Superior temporal gyrus (tissue), 1 donor: ENCODE data around the gene ACCSL.

Experiments used
- DNase-seq: peaks from one replicate; pipeline ENCODE4 v3.0.0-alpha.2; 2016; ENCODE audit errors: extremely low spot score

The ACCSL gene

DNA sequence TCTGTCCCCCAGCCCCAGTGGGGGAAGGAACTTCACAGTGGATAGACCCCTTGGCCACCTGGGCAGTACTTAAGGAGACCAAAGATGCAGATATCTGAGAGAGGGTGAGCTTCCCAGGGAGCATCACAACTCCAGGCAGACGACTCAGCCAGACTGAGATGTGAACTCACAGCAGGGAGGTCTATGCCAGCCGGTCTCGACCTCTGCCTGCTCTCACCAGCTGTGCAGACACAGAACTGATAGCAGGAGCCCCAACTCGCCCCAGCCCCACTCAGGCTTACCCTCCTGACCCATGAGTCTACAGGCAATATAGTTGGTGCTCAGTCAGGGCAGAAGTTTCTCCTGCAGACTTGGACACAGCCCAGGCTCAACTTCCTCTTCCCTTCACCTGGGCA is 29.7 kb upstream of the ACCSL start:
- no peak for DNase-seq

DNA sequence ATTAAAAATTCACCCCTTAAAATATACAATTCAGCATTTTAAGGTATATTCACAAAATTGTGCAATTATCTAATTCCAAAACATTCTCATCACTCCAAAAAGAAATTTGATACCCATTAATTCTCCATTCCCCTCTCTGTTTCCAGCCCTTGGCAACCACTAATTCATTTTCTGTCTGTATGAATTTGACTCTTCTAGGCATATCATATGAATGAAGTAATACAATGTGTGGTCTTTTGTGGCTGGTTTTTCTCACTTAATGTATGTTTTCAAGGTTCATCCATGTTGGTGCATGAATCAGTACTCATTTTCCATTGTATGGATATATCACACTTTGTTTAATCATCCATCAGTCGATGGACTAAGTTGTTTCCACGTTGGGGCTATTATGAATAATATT is 29.0 kb upstream of the ACCSL start:
- no peak for DNase-seq

DNA sequence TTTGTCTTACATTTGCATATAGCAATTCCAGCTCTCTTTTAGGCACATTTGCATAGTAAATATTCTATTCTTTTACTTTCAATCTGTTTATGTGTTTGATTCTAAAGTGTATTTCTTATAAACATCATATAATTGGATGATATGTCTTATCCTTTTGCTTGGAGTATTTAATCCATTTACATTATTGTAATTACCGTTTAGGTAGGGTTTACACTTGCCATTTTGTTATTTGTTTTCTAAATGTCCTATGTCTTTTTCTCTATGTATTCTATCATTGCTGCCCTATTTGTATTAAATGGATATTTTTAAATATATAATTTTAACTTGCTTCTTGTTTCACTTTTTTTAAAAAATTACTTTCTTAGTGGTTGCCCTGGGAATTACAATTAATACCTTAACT is 22.8 kb upstream of the ACCSL start:
- DNase-seq, result no peak

DNA sequence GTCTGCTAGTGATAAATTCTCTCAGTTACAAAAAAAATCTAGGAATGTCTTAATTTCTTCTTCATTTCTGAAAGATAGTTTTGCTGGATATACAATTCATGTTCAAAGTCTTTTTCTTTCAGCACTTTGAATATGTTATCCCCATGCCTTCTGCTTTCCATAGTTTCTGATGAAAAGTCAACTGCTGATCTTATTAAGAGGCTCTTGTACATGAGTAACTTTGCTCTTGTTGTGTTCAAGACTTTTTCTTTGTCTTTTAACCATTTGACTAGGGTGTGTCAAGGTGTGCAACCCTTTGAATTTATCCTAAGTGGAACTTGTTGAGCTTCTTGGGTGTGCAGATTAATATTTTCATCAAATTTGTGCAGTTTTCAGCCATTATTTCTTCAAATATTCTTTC is 22.1 kb upstream of the ACCSL start:
- no peak for DNase-seq

DNA sequence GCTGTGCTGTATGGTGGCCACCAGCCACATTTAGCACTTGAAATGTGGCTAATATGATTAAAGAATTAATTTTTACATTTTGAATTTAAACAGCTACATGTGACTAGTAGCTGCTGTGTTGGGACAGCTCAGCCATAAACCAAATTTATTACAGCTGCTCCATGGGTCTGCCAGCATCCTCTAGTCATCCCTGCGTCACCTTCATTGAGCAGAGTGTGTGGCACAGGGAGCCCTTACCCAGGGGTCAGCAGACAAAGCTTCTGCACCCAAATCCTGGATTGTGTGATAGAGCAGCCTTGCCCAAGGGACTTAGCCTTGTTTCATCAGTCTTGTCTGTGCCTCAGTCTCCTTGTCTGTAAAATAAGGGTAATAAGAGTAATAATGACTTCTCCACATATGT is 19.4 kb upstream of the ACCSL start:
- no peak for DNase-seq

DNA sequence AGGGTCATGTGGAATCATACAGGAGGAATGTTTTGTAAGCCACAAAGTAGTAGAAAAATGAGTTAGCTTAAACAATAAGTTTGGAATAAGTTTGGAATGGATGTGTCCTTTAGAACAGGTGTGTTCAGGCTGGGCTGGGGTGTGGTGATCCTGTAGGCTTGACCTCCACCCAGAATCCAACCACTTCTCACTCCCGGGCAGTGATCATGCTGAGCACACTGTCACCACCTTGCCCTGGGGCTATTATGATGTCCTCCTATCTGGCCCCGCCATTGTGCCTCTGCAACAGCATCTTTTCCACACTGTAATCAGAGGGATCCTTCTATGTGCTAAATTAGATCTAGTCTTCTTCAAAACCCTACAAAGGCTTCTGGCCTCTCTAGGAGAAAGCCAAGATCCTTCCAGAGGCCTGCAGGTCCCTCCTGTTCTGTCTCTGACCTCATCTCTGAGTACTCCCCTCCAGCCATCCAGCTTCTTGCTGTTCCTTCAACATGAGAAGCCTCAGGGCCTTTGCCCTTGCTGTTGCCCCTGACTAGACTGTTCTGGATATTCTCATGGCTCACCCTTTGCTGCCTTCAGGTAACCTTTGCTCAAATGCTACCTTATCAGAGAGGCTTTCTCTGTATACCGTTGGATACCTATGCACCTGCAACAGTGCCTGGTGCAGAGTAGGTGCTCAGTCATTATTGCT is 18.8 kb upstream of the ACCSL start:
- DNase-seq, result no peak

DNA sequence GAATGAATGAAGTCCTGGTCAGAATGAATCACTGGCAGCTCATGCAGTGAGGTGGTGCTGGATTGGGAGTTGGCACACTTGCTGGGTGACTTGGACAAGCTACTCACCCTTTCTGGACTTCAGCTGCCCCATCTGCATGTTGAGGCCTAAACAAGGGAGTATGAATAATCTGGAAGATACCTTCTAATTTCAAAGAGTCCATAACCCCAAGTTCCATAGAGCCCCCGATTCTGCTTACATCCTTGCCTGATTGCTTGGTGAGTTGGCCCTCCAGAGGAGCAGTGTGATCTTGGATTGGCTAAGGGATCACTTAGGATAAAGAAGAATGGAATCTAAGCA is 18.3 kb upstream of the ACCSL start:
- DNase-seq, result no peak

DNA sequence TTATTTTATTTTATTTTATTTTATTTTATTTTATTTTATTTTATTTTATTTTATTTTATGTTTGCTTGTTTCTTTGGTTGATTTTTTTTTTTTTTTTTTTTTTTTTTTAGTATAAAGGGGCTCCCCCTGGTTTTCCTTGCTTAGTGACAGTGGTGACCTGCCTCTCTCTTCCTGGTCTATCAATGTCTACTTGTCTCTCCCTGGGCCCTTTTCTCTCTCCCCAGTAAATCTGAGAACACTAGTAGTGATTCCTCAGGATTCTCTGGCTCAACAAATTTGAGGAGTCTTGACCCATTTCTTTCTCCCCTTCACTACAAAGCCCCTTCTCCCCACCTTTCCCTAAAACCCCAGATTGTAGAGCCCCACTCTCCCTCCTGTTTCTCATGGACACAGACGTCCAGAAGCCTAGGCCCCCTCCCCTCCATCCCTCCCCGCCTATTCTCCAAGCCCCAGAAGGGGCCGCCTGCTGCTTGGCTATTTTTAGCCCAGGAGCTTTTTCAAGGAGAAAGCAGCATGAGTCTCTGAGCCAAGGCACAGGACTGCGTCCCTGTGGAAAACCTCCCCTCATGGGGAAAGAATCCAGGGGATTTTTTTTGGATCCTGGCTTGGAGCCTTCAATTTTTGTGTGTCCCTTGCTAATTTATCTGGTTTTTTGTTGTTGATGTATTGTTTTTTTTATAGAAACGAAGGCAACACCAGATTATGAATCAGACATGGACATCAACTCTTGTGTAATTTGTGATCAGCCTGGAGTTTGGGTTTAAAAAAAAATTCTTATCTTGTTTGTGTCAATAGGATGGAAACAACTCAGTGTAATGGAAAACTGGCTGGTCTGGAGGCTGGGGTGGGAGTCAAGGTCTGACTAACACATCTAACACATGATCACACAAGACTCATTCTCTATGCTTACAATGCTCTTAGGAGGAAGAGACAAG is 17.5 kb upstream of the ACCSL start:
- DNase-seq, result no peak

DNA sequence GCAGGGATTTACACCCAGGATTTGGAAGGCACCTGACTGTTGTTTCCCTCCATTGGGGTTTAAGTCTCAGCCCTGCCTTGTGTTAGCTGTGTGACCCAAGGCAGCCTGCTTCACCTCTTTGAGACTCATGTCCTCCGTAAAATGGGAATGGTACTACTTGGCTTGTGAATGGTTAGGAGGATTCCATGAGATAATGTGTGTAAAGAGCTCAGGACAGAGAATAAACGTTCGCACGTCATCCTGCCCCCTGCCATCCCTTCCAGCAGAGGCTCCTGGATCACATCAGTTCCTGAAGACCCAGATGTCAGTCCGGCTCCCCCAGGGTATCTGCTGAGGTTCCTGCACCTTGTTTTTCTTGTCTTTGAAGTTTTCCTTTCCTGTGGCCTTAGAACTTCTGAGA is 16.8 kb upstream of the ACCSL start:
- DNase-seq, result no peak

DNA sequence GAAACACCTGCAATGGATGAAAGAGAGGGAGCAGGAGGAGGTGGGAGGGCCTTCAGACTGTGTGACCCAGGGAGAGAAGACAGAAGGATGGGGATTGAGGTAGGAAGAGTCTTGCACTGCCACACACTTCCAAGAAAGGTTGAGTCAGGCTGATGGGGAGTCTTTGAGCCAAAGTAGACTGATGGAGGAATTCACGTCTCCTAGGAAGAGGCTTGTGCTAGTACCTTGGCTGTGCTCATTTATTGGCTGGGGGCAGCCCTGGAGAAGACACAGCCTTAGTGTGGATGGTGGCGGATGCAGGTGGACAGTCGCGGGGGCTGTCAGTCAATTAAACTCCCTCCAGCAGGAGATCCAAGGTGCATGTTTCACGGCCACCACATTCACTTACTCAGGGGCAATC is 16.2 kb upstream of the ACCSL start:
- no peak for DNase-seq

DNA sequence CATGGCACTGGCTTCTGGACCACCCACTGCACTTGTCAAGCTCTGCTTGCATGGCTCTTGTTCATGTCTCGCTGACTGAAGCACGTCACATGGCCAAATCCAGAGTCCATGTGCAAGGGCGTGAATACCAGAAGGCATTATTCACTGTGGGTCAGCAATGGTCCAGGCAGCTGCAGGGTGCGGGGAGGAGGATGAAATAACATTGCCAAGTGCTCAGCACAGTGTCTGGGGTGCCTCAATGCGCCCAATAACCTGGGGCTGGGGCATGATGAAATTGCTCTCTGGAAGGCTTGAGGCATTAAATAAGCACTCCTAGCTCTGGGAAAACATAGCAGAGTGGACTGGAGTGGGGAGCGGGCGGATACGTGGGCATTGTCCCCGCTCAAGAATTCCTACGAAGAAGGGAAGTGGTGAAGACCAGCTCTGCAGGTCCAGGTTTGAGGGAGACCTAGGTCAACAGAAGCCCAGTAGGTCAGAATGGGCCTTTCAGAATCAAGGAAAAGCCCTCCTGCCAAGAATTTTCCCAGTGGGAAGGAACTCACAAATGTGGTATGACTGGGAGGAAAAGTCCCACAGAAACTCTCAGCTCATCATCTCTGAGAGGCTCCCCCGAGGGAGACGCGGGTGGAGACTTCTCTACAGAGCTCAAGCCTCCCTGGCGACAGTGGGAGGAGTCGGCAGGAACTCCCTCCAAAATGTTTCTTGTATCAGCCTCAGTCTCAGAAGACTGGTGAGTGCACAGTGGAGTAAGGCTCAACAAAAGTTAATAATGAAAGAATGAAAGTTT is 15.3 kb upstream of the ACCSL start:
- peak; percentile 53 for DNase-seq

DNA sequence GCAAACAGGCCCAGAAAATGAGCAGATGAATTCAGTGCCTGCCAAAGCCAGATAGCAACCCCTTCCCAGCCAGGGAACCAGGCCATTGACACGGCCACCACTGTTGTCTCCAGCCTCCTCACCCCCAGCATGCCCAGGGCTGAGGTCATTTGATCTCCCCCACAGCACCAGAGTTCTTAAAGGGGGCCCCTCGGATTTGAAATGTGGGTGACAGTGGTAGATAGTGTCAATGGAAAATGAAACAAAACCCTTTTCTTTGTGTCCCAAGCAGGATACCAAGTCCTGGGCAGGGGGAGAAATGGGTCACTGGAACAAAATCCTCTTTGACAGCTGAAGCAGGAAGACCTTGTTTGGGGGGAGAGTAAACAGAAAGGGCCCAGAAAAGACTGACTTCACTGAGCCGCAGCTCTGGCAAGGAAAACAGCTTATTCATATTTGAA is 14.3 kb upstream of the ACCSL start:
- DNase-seq, result peak; percentile 89

DNA sequence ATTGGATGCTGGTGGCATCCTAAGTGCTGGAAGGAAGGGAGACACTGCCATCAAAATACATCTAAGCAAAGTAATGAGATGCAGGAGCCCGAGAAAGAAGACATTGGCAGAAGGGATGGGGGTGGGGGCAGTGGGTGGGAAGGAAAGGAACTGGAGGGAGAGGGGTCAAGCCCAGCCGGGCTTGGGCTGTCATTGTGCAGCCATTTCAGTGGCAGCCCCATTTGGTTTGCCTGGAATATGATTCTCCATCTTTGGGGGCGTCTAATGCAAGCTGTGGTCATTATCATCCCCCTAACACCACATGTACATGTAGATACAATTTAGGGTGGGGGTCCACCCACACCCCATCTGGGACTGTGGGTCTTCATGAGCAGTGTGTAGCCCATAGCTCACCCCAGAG is 13.9 kb upstream of the ACCSL start:
- no peak for DNase-seq

DNA sequence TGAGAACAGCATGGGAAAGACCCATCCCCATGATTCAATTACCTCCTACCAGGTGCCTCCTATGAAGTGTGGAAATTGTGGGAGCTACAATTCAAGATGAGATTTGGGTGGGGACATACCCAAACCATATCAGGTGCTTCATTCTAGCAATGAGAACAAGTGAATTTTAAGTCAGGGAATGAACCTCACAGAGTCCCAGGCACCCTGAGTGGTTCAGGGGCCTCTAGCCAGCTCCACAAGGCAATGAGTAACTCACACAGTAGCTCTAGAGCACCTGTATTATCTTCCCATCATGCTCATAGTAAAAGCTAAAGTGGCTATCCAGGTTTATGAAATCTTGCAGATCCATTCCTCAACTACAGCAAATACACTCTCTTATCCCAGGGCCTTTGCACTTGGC is 13.1 kb upstream of the ACCSL start:
- no peak for DNase-seq

DNA sequence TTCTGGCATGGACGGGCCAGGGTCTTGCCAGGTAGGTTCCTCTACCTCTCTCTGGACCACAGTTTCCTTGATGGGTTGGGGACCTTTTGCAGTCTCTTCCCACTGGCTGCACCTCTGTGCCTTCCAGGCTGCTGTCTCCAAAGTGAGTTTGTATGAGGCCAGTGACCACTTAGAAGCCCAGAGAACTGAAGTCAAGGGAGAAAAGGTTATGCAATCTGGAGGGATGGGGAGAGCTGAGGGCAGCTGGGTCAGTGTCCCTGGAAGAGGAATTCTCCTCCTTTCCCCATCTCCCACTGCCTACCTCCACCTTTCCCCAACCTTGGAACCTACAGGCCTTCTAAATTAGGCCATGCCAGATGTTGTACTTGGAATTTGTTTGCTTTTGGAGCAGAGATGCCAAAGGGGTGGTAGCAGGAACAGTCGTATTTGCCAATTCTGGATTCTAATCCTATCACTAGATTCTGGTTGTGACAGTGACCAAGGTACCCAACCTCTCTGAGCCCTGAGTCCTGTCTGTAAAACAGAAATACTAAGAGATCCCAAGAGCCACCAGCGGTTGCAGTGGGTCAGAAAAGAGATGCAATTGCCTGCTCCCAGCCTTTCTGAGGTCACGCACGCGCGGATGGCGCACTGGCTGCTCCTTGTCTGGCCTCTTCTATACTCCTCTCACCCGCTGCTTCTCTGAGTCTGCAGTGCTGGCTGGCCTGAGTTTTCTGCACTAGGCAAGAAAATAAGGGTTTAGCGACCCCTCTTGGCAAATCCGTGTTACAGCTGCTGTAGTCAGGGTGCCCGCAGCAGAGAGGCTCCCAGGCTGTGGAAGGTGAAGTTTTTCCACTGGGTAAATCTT is 10.7 kb upstream of the ACCSL start:
- peak; percentile 95 for DNase-seq

DNA sequence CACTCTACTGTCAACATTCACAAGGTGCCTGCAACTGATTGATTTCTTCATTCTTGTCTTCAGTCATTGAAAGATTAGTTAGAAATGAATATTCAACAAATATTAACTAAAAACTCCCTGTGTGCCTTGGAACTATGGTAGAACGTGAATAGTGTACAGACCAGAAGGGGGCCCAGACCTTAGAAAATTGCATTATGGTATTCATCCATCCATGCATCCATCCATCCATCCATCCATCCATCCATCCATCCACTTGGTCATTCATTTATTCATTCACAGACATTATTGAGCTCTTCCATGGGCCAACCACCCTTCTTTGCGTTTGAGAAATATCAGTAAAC is 10.2 kb upstream of the ACCSL start:
- no peak for DNase-seq

DNA sequence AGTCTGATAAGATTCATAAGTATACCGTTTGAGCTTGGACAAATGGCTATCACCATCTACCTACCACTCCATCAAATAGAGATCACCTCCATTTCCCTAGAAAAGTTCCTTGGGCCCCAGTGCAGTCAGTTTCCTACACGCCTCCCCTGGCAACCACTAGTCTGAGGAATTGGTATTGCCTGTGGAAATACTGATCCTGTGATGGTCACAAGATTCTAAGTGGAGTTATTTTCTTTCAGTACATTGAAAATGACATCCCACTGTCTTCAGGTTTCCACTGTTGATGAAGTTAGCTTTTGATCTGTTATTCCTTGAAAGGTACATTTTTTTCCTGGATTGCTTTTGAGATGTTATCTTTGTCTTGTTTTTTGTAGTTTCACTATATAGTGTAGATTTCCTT is 4.6 kb upstream of the ACCSL start:
- DNase-seq, result no peak

DNA sequence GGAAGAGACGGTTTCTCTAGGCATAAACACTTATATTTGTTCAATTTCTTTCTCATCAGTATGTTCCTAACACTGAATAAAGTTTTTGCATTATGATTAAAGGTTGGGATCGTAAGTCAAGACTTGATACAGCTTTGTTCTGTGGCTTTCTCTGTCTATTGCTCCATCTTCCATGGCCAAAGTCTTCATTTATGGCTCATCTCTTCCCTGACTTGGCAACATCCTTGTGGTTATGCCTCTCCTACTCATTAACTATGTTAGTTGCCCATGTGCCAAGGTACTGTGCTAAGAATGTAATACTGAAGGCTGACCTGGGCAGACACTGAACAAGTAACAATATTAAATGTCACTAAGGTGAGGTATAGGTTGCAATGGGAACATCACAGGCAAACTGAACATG is 1.6 kb upstream of the ACCSL start:
- DNase-seq, result no peak

DNA sequence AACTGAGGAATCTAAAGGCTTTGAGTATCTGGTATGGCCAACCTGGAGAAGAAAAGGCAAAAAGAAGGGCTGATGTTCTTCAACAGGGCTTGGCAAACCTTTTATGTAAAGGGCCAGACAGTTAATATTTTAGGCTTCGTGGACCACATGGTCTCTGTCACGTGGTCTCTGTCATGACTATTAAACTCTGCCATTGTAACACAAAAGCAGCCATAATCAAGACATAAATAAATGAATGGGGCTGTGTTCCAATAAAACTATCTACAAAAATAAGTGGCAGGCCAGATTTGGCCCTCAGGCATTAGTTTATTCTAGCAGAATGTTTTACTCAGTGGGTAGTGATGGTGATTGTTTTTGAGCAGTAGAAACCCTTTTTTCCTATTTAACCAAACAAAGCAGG is 483 bp upstream of the ACCSL start:
- DNase-seq, result no peak

DNA sequence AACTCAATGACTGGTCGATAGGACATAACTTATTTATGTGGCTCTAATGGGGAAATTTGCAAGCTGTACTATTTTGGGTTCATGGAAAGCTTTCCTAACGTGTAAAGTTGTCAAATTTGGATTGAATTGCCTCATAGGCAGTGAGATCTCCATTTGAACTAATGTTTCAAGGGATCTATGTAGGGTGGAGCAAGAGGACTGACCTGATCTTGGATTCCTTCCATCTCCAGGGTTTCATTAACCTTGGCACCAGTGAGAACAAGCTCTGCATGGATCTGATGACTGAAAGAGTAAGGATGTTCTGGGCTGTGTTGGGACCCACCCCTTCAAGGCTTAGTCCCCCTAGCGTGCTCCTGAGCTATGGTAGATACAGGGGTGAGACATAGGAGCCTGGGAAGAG is 2.1 kb downstream of the ACCSL start:
- no peak for DNase-seq

DNA sequence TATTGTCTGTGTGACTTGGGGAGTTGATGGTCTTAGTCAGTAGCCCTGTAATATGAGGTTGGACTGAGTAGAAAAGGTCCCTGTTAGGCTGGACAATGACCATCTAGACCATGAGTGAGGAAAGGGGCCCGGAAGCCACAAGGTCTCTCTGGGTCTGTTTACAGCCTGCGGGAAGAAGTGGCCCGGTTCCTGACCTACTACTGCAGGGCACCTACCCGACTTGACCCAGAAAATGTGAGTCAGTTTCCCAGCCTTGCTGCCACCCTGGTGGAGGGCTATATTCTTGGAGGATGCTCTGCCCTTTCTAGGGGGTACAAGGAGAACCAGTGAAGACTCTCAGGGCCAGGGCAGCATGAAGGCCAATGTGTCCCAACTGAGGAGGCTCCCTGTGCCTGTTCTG is 3.4 kb downstream of the ACCSL start:
- no peak for DNase-seq

DNA sequence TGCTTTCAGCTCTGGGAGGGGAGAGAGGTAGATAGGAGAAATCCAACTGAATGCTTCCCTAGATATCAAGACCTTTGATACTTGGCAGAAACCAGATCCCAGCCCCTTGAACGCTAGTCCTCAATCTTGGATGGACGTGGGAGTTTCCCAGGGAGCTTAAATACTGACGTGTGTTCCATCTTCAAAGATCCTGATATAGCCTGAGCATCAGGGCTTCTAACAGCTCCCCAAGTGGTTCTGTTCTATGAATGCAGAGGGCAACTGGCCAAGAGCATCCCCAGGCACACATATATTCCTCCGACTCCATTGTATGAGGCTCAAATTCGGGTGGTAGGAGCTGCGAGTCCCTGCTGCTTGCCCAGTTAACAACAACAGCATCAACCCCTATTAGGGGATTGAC is 9.6 kb downstream of the ACCSL start:
- no peak for DNase-seq
